GM12864 (cell line): Measurements from ENCODE around the gene PFKFB1.

Experiments used
- DNase-seq: peaks from one replicate; pipeline ENCODE4 v3.0.0-alpha.2; 2011; ENCODE audit warnings: low read depth
- H3K4me3 ChIP-seq: 2 replicates; pipeline ENCODE4 v1.5.1; 2011; ENCODE audit warnings: mild to moderate bottlenecking, low read depth, low read length, control low read depth
- TF ChIP-seq, protein P1 (sequence below): IDR thresholded peaks from 2 replicates; pipeline ENCODE4 v1.5.1; 2011; ENCODE audit warnings: low read depth, mild to moderate bottlenecking, moderate library complexity, low read length, control low read depth, inconsistent platforms; ENCODE audit errors: missing control alignments

The PFKFB1 gene

DNA sequence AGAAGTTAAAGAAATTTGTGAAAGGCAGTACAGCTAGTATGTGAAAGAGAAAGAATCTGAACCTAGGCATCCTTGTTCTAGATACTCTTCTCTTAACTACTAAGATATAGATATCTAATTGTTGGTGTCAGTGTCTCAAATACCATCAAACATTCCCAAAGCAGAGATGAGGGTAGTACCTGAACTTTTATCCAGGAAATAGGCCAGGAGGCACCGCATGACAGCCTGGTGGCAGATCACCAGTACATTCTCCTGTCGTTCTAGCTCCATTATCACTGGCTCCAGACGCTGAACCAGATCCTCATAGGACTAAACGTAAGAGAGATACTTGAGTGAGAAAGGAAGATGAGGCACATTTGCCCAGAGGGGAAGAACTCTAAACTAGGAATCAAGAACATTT, 56.6 kb downstream of the PFKFB1 start:
- TF ChIP-seq, protein P1, sequence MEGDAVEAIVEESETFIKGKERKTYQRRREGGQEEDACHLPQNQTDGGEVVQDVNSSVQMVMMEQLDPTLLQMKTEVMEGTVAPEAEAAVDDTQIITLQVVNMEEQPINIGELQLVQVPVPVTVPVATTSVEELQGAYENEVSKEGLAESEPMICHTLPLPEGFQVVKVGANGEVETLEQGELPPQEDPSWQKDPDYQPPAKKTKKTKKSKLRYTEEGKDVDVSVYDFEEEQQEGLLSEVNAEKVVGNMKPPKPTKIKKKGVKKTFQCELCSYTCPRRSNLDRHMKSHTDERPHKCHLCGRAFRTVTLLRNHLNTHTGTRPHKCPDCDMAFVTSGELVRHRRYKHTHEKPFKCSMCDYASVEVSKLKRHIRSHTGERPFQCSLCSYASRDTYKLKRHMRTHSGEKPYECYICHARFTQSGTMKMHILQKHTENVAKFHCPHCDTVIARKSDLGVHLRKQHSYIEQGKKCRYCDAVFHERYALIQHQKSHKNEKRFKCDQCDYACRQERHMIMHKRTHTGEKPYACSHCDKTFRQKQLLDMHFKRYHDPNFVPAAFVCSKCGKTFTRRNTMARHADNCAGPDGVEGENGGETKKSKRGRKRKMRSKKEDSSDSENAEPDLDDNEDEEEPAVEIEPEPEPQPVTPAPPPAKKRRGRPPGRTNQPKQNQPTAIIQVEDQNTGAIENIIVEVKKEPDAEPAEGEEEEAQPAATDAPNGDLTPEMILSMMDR, result no peak
- no peak overlapping the region for H3K4me3 ChIP-seq
- no peak for DNase-seq

DNA sequence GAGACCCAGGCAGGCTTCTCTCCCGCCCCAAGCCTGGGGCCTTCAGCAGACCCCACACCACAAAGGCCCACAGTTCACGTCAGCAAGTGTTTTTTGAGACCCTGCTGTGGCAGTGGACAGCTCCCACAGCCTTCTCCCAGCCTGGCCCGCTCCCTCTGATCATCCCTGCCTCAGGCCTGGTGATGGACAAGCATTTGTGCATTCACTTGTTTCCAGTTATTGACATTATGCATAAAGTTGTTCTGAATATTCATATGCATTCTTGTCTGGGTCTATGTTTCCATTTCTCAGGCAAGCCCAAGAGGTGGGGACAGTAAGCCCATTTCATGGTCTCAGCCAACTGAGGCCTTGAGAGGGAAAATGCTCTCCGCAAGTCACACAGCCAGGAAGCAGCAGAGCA, 58.7 kb downstream of the PFKFB1 start:
- H3K4me3 ChIP-seq, result no peak overlapping the region
- no peak for DNase-seq
- TF ChIP-seq, protein P1, result no peak

DNA sequence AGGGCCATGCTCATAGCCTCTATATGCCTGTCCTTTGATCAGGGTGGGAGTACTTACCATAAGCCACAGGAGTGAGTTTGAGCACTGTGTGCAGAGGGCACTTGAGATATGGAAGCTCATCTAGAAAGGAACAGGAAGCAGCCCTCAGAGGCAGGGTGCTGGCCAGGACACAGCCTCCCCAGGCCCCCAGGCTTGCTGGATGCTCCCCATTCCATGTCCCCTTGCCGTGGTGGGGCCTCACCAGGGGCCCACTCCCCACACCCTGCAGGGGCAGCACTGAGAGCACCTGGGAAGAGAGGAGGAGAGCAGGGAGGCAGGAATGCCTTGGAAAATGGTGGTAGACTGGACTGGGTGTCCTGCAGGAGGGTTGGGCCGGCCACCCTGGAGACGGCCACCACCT, 59.1 kb downstream of the PFKFB1 start:
- TF ChIP-seq, protein P1, result no peak

DNA sequence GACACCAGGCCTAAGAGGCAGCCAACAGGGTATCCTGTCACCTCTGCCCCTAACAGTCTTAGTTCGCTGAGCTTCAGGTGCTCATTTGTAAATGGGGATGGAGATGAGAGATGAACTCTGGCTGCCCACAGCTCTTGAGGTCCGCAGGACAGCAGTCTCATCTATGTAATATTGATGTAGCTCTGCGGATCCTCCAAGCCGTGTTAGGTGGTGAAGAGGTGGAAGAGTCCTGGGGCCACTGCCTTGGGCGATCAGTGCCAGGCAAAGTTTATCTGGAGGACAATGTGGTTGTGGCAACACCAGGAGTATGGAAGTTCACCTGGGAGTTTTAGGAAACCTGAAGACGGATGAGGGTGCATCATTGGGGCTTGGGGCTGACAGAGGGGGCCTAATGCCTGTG, 59.9 kb downstream of the PFKFB1 start:
- H3K4me3 ChIP-seq, result no peak overlapping the region
- DNase-seq, result no peak
- TF ChIP-seq, protein P1, result no peak

More for the DNA sequence above, 59.1 kb downstream of the PFKFB1 start:
- no peak for DNase-seq
- H3K4me3 ChIP-seq, result no peak overlapping the region

DNA sequence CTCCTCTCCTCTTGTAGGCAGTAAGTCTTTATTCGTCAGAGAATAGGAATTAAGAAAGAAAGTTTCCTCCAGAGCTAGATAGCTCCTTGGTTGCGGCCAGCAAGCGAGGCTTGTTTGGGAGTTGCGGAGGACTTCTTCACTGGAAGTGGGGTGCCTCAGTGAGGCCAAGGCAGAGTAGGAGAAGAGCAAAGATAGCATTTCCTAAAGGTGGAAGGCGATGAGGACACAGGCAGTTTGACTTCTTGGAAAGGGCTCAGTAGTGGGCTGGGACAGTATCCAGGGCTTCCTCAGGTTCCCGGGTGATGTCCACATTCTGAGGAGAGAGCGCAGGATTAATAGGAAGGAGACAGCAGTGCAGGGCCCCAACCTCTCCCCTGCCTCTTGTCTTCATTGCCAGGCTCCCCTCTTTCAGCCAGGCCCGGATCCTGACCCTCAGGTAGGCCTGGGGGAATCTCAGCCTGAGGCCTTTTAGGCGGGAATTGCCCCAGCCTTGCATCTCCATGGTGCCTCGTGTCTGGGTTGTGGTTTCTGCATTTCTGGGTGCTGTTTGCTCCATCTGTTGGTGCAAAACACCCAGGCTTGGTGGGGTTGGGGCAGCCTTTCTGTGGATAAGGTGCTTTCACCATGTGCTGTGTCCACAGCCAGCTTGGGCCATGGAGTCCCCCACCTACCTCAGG, 60.7 kb downstream of the PFKFB1 start:
- no peak for DNase-seq
- TF ChIP-seq, protein P1, result no peak
- no peak overlapping the region for H3K4me3 ChIP-seq

DNA sequence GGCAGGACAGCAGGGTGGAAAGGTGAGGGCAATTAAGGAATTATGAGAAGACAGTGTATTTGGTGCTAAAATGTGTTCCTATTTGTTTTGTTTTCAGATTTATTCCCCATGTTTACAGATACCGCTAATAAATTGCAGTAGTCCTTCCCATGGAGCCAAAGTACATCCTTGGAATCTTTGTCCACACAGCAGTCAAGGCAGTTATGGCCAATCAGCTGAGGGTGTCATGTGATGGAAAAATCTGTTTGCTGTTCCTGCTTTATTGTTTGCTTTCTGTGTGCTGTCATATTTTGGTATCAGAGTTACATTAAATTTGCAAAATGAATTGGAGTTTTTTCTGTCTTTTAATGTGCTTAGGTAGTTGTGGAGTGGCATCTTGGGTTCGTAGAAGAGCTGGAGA, 62.9 kb downstream of the PFKFB1 start:
- TF ChIP-seq, protein P1, result no peak
- DNase-seq, result no peak
- H3K4me3 ChIP-seq, result no peak overlapping the region

DNA sequence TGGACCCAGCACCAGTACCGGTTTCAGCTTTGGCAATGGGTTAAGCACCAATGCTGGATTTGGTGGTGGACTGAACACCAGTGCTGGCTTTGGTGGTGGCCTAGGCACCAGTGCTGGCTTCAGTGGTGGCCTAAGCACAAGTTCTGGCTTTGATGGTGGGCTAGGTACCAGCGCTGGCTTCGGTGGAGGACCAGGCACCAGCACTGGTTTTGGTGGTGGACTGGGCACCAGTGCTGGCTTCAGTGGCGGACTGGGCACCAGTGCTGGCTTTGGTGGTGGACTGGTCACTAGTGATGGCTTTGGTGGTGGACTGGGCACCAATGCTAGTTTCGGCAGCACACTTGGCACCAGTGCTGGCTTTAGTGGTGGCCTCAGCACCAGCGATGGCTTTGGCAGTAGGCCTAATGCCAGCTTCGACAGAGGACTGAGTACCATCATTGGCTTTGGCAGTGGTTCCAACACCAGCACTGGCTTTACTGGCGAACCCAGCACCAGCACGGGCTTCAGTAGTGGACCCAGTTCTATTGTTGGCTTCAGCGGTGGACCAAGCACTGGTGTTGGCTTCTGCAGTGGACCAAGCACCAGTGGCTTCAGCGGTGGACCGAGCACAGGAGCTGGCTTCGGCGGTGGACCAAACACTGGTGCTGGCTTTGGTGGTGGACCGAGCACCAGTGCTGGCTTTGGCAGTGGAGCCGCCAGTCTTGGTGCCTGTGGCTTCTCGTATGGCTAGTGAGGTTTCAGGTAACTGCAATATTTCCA, 63.5 kb downstream of the PFKFB1 start:
- DNase-seq, result no peak
- H3K4me3 ChIP-seq, result no peak overlapping the region
- TF ChIP-seq, protein P1, result no peak
